ENCODE results near the gene THAP10.

DNA sequence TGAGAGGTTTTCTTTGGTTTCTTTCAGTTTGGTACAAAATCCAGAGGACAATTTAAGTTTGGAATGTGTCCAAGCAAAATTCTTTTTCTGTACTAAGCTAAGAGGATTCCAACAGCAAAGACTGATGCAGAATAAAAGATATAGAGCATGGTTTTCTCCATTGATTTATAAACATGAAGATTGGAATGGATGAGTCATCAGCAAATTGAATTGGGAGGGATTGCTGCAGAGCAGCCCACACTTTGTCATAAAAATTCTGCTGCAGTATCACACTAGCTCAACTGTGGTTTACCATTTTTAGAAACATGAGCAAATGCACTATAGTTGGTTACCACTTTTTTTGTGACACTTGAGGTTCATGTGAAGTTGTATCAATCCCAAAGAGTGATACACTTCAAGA is 22.2 kb downstream of the THAP10 start:
- TF ChIP-seq CTCF (IDR thresholded peaks at IDR 0.05): no peak
- TF ChIP-seq POLR2A (IDR thresholded peaks at IDR 0.05): no peak

Measured in heart left ventricle (tissue), 13 donors.